Naive B cell (primary cell): ENCODE results near the gene EXD2. TPM values are rescaled to one million over a fixed set of nuclear protein-coding genes. Genes with fewer than 3 reads are reported as not detected.
"Not testable (repeated sequence)": the region's sequence is repeated elsewhere in the genome, so short reads cannot be mapped to it uniquely, and the experiment has no call there.

Source experiments
- ATAC-seq, 2 donors: fragments of 150-1000 bp; cut with Tn5 transposase; 2 replicates each; pipeline ENCODE4 v1.10.0; 2021; ENCODE audit warnings: low read depth in 2 of 2, mild to moderate bottlenecking in 2 of 2, moderate library complexity in 2 of 2
- DNase-seq: peaks from one replicate; pipeline ENCODE4 v3.0.0; 2022
- H3K27ac Mint-ChIP-seq, 6 donors: one replicate each; pipeline ENCODE4 v1.8.0; 2020 to 2022; ENCODE audit warnings: mild to moderate bottlenecking in 6 of 6, mixed read lengths in 6 of 6, moderate library complexity in 5 of 6, inconsistent platforms in 2 of 6
- H3K27me3 Mint-ChIP-seq, 3 donors: one replicate each; pipeline ENCODE4 v1.8.0; 2021 to 2022; ENCODE audit warnings: mixed read lengths in 3 of 3, mild to moderate bottlenecking in 1 of 3
- H3K36me3 Mint-ChIP-seq, 2 donors: one replicate each; pipeline ENCODE4 v1.8.0; 2020 to 2022; ENCODE audit warnings: mixed read lengths in 2 of 2, inconsistent platforms in 1 of 2, mild to moderate bottlenecking in 1 of 2
- H3K4me1 Mint-ChIP-seq, 3 donors: one replicate each; pipeline ENCODE4 v1.8.0; 2020 to 2022; ENCODE audit warnings: mixed read lengths in 3 of 3, inconsistent platforms in 1 of 3, mild to moderate bottlenecking in 1 of 3, moderate library complexity in 1 of 3
- H3K4me3 Mint-ChIP-seq, 8 donors: one replicate each; pipeline ENCODE4 v1.8.0; 2020 to 2022; ENCODE audit warnings: mild to moderate bottlenecking in 8 of 8, mixed read lengths in 8 of 8, moderate library complexity in 8 of 8, inconsistent platforms in 2 of 8
- H3K9me3 Mint-ChIP-seq, 7 donors: one replicate each; pipeline ENCODE4 v1.8.0; 2020 to 2022; ENCODE audit warnings: mixed read lengths in 7 of 7, mild to moderate bottlenecking in 5 of 7, inconsistent platforms in 2 of 7, moderate library complexity in 1 of 7
- polyA plus RNA-seq, 6 donors: library from polyadenylated mRNA; unstranded; fragments of 300-500 nt; fragmentation: Illumina TruSeq; gene quantifications; one replicate each; pipeline ENCODE4 v1.2.3, GENCODE V29; 2021; ENCODE audit warnings: low read depth in 6 of 6

Gene EXD2
- polyA plus RNA-seq, 6 donors from 2014 or later = 3.5 to 10.4 (median 4.8) TPM

DNA sequence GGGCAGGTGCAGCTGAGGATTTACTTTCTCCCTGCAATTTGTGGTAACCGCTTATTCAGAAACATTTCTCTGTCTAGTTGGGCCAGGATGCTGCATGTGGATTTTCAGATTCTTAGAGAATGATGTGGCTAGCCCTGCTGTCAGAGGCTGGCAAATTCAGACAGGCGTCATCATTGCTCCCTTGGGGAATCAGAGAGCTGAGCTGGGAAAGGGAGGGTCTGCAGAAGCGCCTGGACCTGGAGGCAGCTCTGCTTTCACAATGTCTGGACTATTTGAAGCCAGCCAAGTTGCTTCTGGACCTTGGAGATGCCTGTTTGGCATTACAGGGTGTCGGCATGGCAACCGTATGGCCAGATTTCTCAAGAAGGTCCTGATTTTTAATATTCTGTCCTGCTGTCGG lies 72.1 kb downstream of the EXD2 start:
- peaks cover 0 to 2% (median 0%) of the 10 kb centered on the region in 7 donors for H3K9me3 Mint-ChIP-seq
- DNase-seq = no peak
- H3K27me3 Mint-ChIP-seq = peaks cover 42 to 50% (median 47%) of the 10 kb centered on the region in 3 donors
- ATAC-seq = no peak
- H3K4me1 Mint-ChIP-seq = peaks cover 7 to 12% (median 8%) of the 10 kb centered on the region in 3 donors
- no peaks in the 10 kb centered on the region for H3K36me3 Mint-ChIP-seq
- no peak overlapping the region for H3K4me3 Mint-ChIP-seq
- no peak overlapping the region for H3K27ac Mint-ChIP-seq

DNA sequence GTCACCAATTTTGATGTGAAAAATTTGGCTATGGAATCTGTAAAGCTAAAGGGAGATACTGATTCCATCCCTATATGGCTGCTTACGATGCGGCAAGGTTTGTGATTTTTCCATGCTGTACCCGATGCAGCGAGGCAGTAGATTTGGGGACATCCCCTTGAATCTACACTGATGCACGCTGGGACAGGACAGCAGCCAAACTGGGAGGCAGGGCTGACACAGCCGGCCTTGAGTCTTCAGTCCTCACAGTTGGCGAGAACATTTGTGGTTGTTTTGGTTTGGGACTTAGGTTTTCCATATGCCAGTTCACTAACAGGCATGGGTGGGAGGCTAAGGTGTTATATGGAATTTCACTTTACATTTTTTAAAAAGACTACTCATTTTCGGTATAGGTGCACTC lies 72.5 kb downstream of the EXD2 start:
- Mint-ChIP-seq H3K27ac (no peak overlapping the region), H3K4me1 (peaks cover 7 to 12% (median 8%) of the 10 kb centered on the region in 3 donors), H3K9me3 (peaks cover 0 to 2% (median 0%) of the 10 kb centered on the region in 7 donors), H3K36me3 (no peaks in the 10 kb centered on the region), H3K4me3 (no peak overlapping the region), H3K27me3 (peaks cover 38 to 45% (median 43%) of the 10 kb centered on the region in 3 donors)
- ATAC-seq (no peak), DNase-seq (no peak)

DNA sequence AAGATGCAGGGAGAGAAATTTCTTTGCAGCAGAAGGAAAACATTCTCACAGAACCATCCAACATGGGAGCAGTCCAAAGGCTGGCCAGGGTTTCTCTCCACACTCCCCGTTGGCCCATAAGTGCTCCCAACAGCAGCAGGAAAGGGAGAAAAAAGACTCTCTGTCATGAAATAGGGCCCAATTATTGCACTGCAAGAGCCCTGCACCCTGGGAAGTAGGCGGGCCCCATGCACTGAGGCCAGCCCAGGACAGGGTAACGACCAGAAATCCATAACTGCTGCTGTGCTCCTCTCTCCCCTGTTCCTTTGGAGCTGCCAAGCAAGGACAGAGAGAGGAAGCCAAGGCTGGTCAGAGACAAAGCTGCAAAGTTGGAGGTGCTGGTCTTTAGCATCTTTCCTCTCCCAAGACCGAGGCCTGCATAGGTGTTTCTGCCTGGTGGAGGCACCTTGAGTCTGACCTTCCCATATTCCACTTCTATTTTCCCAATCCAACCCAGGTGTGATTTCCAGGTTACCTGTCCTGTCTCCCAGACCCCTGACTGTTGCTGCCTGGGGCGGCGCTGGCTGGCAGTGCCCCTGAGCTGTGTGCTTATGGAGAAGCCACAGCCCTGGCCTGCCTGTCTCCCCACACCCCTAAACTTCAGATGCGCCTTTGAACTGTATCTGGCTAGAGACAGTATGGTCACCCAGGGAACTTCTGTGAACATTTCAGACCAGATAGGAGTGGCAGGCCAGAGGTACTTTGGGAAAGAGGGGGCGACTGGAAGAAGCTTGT lies 75.5 kb downstream of the EXD2 start:
- Mint-ChIP-seq H3K4me1 (peaks cover 0 to 1% (median 0%) of the 10 kb centered on the region in 3 donors), H3K36me3 (no peaks in the 10 kb centered on the region), H3K27ac (peak overlapping the region in 1 of 6 donors; percentile 57), H3K9me3 (no peaks in the 10 kb centered on the region), H3K4me3 (no peak overlapping the region), H3K27me3 (peaks cover 27 to 30% (median 29%) of the 10 kb centered on the region in 3 donors)
- DNase-seq (no peak), ATAC-seq (no peak)

DNA sequence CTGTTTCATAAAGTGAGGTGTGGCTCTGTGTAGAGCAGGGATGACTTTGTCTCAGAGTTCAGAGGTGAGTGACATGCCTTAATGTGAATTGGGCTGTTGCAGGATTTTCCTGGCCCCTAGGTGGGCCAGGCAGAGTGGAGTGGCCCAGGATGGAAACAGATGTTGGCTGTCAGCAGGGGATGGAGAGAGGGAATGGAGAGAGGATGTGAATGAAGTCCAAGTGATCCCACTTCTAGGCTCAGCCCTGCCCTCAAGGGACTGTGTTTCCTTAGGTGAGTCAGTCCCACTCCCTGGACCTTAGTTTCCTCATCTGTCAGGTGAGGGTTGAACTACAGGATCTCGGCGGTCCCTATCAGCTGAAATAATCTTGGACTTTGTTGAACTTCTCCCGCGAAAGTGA lies 76.2 kb downstream of the EXD2 start:
- Mint-ChIP-seq H3K4me1 (no peaks in the 10 kb centered on the region), H3K36me3 (no peaks in the 10 kb centered on the region), H3K4me3 (no peak overlapping the region), H3K27ac (no peak overlapping the region), H3K9me3 (no peaks in the 10 kb centered on the region), H3K27me3 (peaks cover 20 to 23% (median 21%) of the 10 kb centered on the region in 3 donors)
- DNase-seq (no peak), ATAC-seq (no peak)

DNA sequence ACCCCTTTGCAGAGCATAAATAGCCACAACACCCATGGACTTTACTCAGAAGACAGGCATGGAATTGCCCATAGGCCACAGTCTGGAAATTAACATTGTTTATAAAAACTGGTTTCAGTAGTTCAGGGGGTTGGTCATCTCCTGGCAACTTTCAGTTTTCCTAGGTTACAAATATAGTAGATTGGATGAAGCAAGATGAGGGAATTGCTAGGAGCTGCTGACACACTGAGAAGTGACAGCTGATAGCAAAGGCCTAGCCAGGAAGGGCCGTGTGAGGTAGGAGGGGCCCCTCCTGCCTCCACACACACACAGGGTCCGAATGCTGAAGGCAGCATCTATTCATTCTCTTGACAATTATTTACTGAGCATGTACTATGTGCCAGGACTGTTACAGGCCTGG lies 76.9 kb downstream of the EXD2 start:
- Mint-ChIP-seq H3K9me3 (no peaks in the 10 kb centered on the region), H3K36me3 (no peaks in the 10 kb centered on the region), H3K4me3 (no peak overlapping the region), H3K27ac (no peak overlapping the region), H3K27me3 (peaks cover 17 to 22% (median 20%) of the 10 kb centered on the region in 3 donors), H3K4me1 (no peaks in the 10 kb centered on the region)
- ATAC-seq = no peak
- DNase-seq = no peak

DNA sequence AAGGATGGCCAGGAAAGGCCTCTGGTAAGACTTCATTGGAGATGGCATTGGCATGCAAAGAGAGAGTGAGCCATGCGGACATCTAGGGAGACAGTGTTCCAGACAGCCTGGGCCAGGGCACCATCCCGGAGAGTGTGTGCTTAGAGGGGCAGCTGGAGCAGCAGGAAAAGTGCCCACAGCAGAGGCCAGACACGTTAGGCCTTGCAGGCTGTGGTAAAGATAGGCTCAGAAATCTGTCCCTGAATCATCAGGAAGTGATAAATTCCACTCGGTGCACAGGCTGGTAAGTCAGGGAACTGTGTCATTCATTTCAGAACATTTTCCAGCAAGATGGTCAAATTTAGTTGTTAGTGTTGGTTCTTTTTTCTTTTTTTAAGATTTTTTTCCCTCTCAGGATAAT lies 77.5 kb downstream of the EXD2 start:
- H3K36me3 Mint-ChIP-seq = no peaks in the 10 kb centered on the region
- no peak overlapping the region for H3K4me3 Mint-ChIP-seq
- ATAC-seq = no peak
- H3K27me3 Mint-ChIP-seq = peaks cover 16 to 25% (median 21%) of the 10 kb centered on the region in 3 donors
- DNase-seq = no peak
- no peaks in the 10 kb centered on the region for H3K9me3 Mint-ChIP-seq
- no peak overlapping the region for H3K27ac Mint-ChIP-seq
- H3K4me1 Mint-ChIP-seq = no peaks in the 10 kb centered on the region

DNA sequence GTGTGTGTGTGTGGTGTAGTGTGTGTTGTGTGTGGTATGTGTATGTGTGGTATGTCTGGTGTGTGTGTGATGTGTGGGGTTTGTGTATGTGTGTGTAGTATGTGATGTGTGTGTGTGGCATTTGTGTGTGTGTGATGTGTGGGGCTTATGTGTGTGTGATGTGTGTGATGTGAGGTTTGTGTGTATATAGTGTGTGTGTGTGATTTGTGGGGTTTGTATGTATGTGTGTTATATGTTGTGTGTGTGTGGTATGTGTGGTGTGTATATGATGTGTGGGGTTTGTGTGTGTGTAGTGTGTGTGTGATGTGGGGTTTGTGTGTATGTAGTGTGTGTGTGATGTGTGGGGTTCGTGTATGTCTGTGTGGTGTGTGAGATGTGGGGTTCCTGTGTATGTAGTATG lies 78.1 kb downstream of the EXD2 start:
- DNase-seq = no peak
- no peak overlapping the region for H3K27ac Mint-ChIP-seq
- H3K4me3 Mint-ChIP-seq = no peak overlapping the region
- H3K9me3 Mint-ChIP-seq = no peaks in the 10 kb centered on the region
- H3K27me3 Mint-ChIP-seq = peaks cover 10 to 26% (median 23%) of the 10 kb centered on the region in 3 donors
- no peak for ATAC-seq
- H3K4me1 Mint-ChIP-seq = no peaks in the 10 kb centered on the region
- no peaks in the 10 kb centered on the region for H3K36me3 Mint-ChIP-seq

DNA sequence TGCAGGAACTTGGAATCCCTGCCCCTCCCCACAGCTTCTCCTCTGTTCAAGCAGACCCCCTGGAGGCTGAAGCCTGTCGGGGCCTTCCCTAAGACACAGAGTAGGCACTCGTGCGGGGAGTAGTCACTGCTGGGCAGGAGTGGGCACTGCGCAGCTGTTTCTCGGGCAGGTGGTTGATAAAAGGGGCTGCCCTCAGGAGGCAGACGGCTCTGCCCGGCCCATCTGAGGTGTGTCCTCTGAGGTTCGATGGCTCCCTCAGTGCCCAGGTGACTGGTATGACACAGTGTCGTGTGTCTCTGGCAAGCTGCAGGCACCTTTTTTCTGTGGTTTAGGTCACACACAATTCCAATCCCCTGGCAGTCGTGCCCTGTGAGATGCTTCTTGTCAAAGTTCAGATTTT lies 78.8 kb downstream of the EXD2 start:
- no peak overlapping the region for H3K4me3 Mint-ChIP-seq
- peaks cover 10 to 31% (median 27%) of the 10 kb centered on the region in 3 donors for H3K27me3 Mint-ChIP-seq
- no peak for ATAC-seq
- no peaks in the 10 kb centered on the region for H3K4me1 Mint-ChIP-seq
- no peak for DNase-seq
- H3K27ac Mint-ChIP-seq = no peak overlapping the region
- no peaks in the 10 kb centered on the region for H3K36me3 Mint-ChIP-seq
- H3K9me3 Mint-ChIP-seq = no peaks in the 10 kb centered on the region

DNA sequence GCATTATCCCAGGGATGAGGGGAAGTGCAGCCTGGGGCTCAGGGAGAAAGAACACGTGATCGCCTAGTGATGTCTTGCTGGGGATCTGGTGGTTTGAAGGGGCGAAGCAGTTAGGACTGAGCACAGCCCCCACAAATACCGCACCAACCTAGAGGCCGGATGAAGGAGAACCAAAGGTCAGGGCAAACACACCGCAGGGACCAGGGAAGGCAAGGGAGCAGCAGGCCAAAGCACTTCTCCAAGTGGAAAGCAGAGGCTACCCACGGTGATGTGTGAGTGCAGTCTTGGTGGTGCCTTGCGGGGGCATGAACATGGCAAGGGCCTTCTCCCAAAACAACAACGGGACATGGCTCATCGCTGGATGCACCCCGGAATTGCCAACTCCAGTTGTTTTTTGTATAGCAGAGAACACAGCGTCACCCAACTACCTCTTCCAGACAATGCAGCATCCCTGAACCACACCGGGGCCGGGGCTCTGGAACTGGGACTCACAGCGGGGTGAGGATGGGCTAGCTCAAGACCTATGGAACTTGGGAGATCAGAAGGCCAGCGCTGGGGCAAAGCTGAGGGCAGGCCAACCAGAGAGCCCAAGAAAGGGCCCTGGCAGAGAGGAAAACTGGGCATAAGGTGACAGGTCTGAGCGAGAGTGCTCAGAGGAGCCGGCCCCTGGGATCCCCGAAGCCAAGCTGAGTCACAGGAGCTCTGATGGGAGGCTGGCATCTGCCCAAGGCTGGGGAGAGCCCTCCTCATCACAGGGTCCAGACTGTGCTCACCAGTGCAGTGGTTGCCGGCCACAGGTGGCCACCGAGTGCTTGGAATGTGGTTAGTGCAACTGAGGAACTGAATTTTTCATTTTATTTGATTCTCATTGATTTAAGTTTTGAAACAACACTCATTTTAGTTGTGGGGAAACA lies 79.8 kb downstream of the EXD2 start:
- H3K4me1 Mint-ChIP-seq = no peaks in the 10 kb centered on the region
- no peak overlapping the region for H3K27ac Mint-ChIP-seq
- DNase-seq (no peak), ATAC-seq (no peak)
- H3K36me3 Mint-ChIP-seq = no peaks in the 10 kb centered on the region
- H3K4me3 Mint-ChIP-seq = no peak overlapping the region
- peaks cover 10 to 26% (median 24%) of the 10 kb centered on the region in 3 donors for H3K27me3 Mint-ChIP-seq
- H3K9me3 Mint-ChIP-seq = peaks cover 0 to 7% (median 3%) of the 10 kb centered on the region in 7 donors

DNA sequence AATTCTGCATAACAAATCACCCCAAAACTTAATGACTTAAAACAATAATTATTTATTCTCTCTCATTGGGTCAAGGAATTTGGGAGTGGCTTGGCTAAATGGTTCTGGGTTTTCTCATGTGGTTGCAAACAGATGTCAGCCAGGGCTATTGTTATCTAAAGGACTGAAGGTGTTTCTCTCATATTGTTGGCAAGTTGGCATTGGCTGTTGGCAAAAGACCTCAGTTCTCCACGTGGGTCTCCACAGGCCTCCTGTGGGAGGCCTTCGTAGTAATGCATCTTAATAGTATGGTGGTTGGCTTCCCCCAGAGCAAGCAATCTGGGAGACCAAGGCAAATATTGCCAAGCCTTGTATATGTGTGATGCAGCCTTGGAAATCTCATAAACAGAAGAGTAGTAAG lies 83.0 kb downstream of the EXD2 start:
- DNase-seq (no peak), ATAC-seq (no peak)
- Mint-ChIP-seq H3K4me3 (no peak overlapping the region), H3K36me3 (no peaks in the 10 kb centered on the region), H3K4me1 (no peaks in the 10 kb centered on the region), H3K27ac (no peak overlapping the region), H3K27me3 (peaks cover 7 to 28% (median 18%) of the 10 kb centered on the region in 3 donors), H3K9me3 (peaks cover 3 to 16% (median 5%) of the 10 kb centered on the region in 7 donors)

DNA sequence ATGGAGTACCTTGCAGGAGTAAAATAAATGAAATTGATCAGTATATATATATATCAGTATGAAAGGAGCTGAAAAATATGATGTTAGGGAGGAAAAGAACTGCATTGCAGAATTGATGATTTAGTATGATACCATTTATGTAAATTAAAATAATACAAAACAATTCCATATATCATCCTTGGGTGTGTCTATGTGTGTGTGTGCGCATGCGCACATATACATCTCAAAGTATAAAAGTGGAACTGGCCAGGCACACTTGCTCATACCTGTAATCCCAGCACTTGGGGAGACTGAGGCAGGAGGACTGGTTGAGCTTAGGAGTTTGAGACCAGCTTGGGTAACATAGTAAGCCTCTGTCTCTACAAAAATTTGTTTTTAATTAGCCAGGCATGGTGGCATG lies 84.0 kb downstream of the EXD2 start:
- DNase-seq = no peak
- no peak overlapping the region for H3K27ac Mint-ChIP-seq
- peaks cover 10 to 29% (median 28%) of the 10 kb centered on the region in 3 donors for H3K27me3 Mint-ChIP-seq
- no peak for ATAC-seq
- peaks cover 3 to 16% (median 5%) of the 10 kb centered on the region in 7 donors for H3K9me3 Mint-ChIP-seq
- H3K4me3 Mint-ChIP-seq = no peak overlapping the region
- H3K4me1 Mint-ChIP-seq = no peaks in the 10 kb centered on the region
- H3K36me3 Mint-ChIP-seq = no peaks in the 10 kb centered on the region

DNA sequence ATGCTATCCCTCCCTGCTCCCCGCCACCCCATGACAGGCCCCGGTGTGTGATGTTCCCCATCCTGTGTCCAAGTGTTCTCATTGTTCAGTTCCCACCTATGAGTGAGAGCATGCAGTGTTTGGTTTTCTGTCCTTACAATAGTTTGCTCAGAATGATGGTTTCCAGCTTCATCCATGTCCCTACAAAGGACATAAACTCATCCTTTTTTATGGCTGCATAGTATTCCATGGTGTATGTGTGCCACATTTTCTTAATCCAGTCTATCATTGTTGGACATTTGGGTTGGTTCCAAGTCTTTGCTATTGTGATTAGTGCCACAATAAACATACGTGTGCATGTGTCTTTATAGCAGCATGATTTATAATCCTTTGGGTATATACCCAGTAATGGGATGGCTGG lies 86.1 kb downstream of the EXD2 start:
- H3K4me3 Mint-ChIP-seq, H3K36me3 Mint-ChIP-seq, DNase-seq, H3K27ac Mint-ChIP-seq, ATAC-seq, H3K4me1 Mint-ChIP-seq: not testable (repeated sequence)
- peaks cover 3 to 16% (median 5%) of the 10 kb centered on the region in 7 donors for H3K9me3 Mint-ChIP-seq
- H3K27me3 Mint-ChIP-seq = peaks cover 11 to 40% (median 27%) of the 10 kb centered on the region in 3 donors

DNA sequence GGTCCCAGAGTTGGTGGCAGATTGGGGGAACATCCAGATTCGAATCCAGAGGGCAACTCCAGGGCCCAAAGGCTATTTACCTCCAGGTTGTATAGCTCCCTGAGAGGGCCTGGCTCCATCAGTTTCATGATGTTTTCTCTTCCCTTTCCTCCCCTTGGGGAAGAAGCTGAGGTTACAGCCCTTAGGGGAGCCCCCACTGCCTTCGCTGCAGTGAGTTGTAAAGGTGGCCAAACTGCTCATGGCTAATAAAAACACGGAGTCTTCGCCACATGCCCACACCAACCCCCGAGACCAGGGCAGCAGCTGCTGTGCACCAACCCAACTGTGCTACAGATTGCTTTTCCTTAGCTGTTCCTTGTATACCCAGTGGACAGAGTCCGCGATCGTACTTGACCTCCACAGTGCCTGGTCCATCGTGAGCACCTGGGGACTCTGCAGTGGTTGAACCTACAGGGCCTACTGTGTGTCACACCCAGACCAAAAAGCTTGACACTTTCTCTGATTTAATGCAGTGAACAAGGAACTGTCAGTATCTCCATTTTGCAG lies 89.5 kb downstream of the EXD2 start:
- Mint-ChIP-seq H3K27ac (no peak overlapping the region), H3K4me1 (no peaks in the 10 kb centered on the region), H3K4me3 (no peak overlapping the region), H3K36me3 (no peaks in the 10 kb centered on the region), H3K9me3 (peaks cover 1 to 15% (median 4%) of the 10 kb centered on the region in 7 donors), H3K27me3 (peaks cover 16 to 31% (median 17%) of the 10 kb centered on the region in 3 donors)
- DNase-seq (no peak), ATAC-seq (no peak)
